Lower leg skin (tissue), 3 donors: Measurements from ENCODE around the gene RALGPS2.

Experiments used
- POLR2A ChIP-seq, 2 donors: fragments of 450-650 bp; IDR thresholded peaks; one replicate each; pipeline ENCODE4 v1.6.1; 2016 to 2017; ENCODE audit warnings: antibody characterized with exemption in 2 of 2, mild to moderate bottlenecking in 1 of 2, moderate library complexity in 1 of 2
- TF ChIP-seq, protein P1 (sequence below), 3 donors: fragments of 450-650 bp; IDR thresholded peaks; one replicate each; pipeline ENCODE4 v1.5.1; 2016; ENCODE audit warnings: antibody characterized with exemption in 3 of 3, mild to moderate bottlenecking in 3 of 3, moderate library complexity in 2 of 3

DNA sequence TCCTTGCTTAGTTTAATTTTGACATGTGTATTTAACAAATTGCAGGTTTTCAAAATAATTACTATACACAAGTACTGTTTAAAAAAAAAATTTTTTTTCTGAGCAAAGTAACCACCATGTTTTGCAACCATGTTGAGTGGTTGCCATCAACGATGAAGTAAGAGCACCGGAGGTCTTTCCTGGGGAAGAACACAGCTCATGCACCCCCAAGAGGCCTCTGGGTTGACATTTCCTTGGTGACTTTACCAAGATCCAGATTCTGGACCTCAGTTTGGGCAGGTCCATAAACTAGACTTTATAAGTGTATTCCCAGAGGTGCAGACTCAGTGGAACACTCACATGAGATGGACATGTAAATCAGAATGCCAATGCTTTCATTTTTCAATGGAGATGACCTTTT, 36.8 kb upstream of the RALGPS2 start:
- TF ChIP-seq, protein P1, sequence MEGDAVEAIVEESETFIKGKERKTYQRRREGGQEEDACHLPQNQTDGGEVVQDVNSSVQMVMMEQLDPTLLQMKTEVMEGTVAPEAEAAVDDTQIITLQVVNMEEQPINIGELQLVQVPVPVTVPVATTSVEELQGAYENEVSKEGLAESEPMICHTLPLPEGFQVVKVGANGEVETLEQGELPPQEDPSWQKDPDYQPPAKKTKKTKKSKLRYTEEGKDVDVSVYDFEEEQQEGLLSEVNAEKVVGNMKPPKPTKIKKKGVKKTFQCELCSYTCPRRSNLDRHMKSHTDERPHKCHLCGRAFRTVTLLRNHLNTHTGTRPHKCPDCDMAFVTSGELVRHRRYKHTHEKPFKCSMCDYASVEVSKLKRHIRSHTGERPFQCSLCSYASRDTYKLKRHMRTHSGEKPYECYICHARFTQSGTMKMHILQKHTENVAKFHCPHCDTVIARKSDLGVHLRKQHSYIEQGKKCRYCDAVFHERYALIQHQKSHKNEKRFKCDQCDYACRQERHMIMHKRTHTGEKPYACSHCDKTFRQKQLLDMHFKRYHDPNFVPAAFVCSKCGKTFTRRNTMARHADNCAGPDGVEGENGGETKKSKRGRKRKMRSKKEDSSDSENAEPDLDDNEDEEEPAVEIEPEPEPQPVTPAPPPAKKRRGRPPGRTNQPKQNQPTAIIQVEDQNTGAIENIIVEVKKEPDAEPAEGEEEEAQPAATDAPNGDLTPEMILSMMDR (IDR thresholded peaks at IDR 0.05) = no peak
- no peak for TF ChIP-seq POLR2A (IDR thresholded peaks at IDR 0.05)
